Gastroesophageal sphincter (tissue), 3 donors: ENCODE measurements around the gene PRRX2.

Experiments
- CTCF ChIP-seq, 4 experiments: fragments of 200-600 bp in 2 of 4; fragments of 450-650 bp in 2 of 4; sonication (generic) in 1 of 4; IDR thresholded peaks; one replicate each; pipeline ENCODE4 v1.5.1; 2017 to 2019; ENCODE audit warnings: antibody characterized with exemption in 4 of 4, mild to moderate bottlenecking in 2 of 4, moderate library complexity in 2 of 4
- EP300 ChIP-seq: sonication (generic); formaldehyde crosslinking; IDR thresholded peaks from one replicate; pipeline ENCODE4 v1.6.1; 2017; ENCODE audit warnings: antibody characterized with exemption, mild to moderate bottlenecking
- POLR2A ChIP-seq, 2 donors: fragments of 450-650 bp; IDR thresholded peaks; one replicate each; pipeline ENCODE4 v1.6.1; 2017; ENCODE audit warnings: antibody characterized with exemption in 2 of 2, mild to moderate bottlenecking in 2 of 2, moderate library complexity in 1 of 2
- POLR2AphosphoS5 ChIP-seq: sonication (generic); formaldehyde crosslinking; IDR thresholded peaks from one replicate; pipeline ENCODE4 v1.6.1; 2017; ENCODE audit warnings: antibody characterized with exemption

GRCh38 chr9:129620669-129621295 is 44.7 kb upstream of the PRRX2 start, which contains the start of gene C9orf50:
- TF ChIP-seq POLR2AphosphoS5 (no peak), POLR2A (IDR thresholded peaks at IDR 0.05) (no peak), CTCF (IDR thresholded peaks at IDR 0.05) (no peak), EP300 (no peak)
